RWPE2 (cell line): Measurements from ENCODE around the gene TMEM35B.

Experiments
- ATAC-seq: fragments of 200-7000 bp; cut with Tn5 transposase; 3 replicates; pipeline ENCODE4 v1.9.1; 2021; ENCODE audit warnings: low read depth
- DNase-seq: peaks from one replicate; pipeline ENCODE4 v3.0.0-alpha.2; 2020; ENCODE audit warnings: low spot score
- H3K27ac ChIP-seq: fragments of 450-650 bp; 2 replicates; pipeline ENCODE4 v1.5.1; 2017; ENCODE audit warnings: mild to moderate bottlenecking; ENCODE audit not compliant: poor library complexity, severe bottlenecking
- H3K27me3 ChIP-seq: fragments of 250-450 bp; sonication (Bioruptor Pico); 2 replicates; pipeline ENCODE4 v1.5.1; 2021; ENCODE audit warnings: mild to moderate bottlenecking, moderate library complexity; ENCODE audit not compliant: insufficient read depth, poor library complexity, severe bottlenecking
- H3K36me3 ChIP-seq: fragments of 250-450 bp; sonication (Bioruptor Pico); 2 replicates; pipeline ENCODE4 v1.5.1; 2020; ENCODE audit warnings: low read depth, mild to moderate bottlenecking, moderate library complexity
- H3K4me1 ChIP-seq: fragments of 250-450 bp; sonication (Bioruptor Pico); 2 replicates; pipeline ENCODE4 v1.5.1; 2021; ENCODE audit warnings: mild to moderate bottlenecking, moderate library complexity; ENCODE audit not compliant: insufficient read depth, poor library complexity, severe bottlenecking
- H3K4me3 ChIP-seq: fragments of 250-450 bp; sonication (Bioruptor Pico); 2 replicates; pipeline ENCODE4 v1.5.1; 2021; ENCODE audit warnings: mild to moderate bottlenecking, moderate library complexity; ENCODE audit not compliant: severe bottlenecking
- H3K9me3 ChIP-seq: fragments of 250-450 bp; sonication (Bioruptor Pico); 2 replicates; pipeline ENCODE4 v1.5.1; 2021; ENCODE audit warnings: mild to moderate bottlenecking, moderate library complexity; ENCODE audit not compliant: severe bottlenecking
- TF ChIP-seq, protein P1 (sequence below): fragments of 450-650 bp; IDR thresholded peaks from one replicate; pipeline ENCODE4 v1.5.1; 2017; ENCODE audit warnings: mild to moderate bottlenecking, moderate library complexity; ENCODE audit not compliant: poor library complexity, severe bottlenecking

The TMEM35B gene

GRCh38 chr1:34984435-34984792, 733 bp downstream of the TMEM35B start:
- ATAC-seq (peak; percentile 56), DNase-seq (no peak)
- TF ChIP-seq, protein P1, sequence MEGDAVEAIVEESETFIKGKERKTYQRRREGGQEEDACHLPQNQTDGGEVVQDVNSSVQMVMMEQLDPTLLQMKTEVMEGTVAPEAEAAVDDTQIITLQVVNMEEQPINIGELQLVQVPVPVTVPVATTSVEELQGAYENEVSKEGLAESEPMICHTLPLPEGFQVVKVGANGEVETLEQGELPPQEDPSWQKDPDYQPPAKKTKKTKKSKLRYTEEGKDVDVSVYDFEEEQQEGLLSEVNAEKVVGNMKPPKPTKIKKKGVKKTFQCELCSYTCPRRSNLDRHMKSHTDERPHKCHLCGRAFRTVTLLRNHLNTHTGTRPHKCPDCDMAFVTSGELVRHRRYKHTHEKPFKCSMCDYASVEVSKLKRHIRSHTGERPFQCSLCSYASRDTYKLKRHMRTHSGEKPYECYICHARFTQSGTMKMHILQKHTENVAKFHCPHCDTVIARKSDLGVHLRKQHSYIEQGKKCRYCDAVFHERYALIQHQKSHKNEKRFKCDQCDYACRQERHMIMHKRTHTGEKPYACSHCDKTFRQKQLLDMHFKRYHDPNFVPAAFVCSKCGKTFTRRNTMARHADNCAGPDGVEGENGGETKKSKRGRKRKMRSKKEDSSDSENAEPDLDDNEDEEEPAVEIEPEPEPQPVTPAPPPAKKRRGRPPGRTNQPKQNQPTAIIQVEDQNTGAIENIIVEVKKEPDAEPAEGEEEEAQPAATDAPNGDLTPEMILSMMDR = no peak
- Histone ChIP-seq H3K4me1 (peaks cover 13% of the 10 kb centered on the region), H3K27me3 (no peaks in the 10 kb centered on the region), H3K9me3 (no peaks in the 10 kb centered on the region), H3K4me3 (peak overlapping the region; percentile 51), H3K36me3 (peaks cover 25% of the 10 kb centered on the region), H3K27ac (peak overlapping the region; percentile 63)

- TF ChIP-seq, protein P1 = no peak
- Histone ChIP-seq H3K4me1 (peaks cover 13% of the 10 kb centered on the region), H3K36me3 (peaks cover 22% of the 10 kb centered on the region), H3K27me3 (no peaks in the 10 kb centered on the region), H3K4me3 (peak overlapping the region; percentile 51), H3K27ac (peak overlapping the region; percentile 63), H3K9me3 (no peaks in the 10 kb centered on the region)
- DNase-seq (no peak), ATAC-seq (peak; percentile 19; the same call in 2 of the 3 replicates)
These were observed 1.3 kb downstream of the TMEM35B start for GRCh38 chr1:34983700-34984355.

- Histone ChIP-seq H3K9me3 (no peaks in the 10 kb centered on the region), H3K4me1 (peaks cover 13% of the 10 kb centered on the region), H3K27me3 (no peaks in the 10 kb centered on the region), H3K27ac (no peak overlapping the region), H3K4me3 (no peak overlapping the region), H3K36me3 (peaks cover 14% of the 10 kb centered on the region)
- ATAC-seq = no peak
- TF ChIP-seq, protein P1 = no peak
- no peak for DNase-seq
These were observed 2.2 kb downstream of the TMEM35B start for GRCh38 chr1:34982820-34983376.

DNA sequence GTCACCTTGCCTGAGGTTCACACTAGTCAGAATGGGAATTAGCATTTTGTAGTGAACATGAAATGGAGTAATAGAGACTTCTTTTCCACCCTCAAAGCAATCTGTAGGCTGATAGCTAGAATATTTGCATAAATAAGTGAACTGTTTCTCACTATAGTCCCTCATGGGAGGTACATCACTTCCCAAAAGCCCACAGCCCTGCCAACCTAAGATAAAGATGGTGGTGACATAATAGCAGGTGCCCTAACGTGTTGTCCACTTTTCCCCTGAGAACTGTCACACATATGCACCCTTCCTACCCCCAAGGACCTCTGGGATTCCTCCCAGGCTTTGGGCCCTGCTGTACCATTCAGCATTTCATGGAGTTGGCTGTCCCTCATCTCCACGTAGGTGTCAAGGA, 4.4 kb downstream of the TMEM35B start:
- H3K4me3 ChIP-seq = no peak overlapping the region
- H3K9me3 ChIP-seq = no peaks in the 10 kb centered on the region
- H3K36me3 ChIP-seq = peaks cover 11% of the 10 kb centered on the region
- no peak for DNase-seq
- H3K4me1 ChIP-seq = peaks cover 10% of the 10 kb centered on the region
- TF ChIP-seq, protein P1 = no peak
- no peaks in the 10 kb centered on the region for H3K27me3 ChIP-seq
- no peak for ATAC-seq
- no peak overlapping the region for H3K27ac ChIP-seq

- H3K27me3 ChIP-seq = no peaks in the 10 kb centered on the region
- H3K4me1 ChIP-seq = peaks cover 3% of the 10 kb centered on the region
- no peak for ATAC-seq
- TF ChIP-seq, protein P1 = no peak
- no peak overlapping the region for H3K27ac ChIP-seq
- DNase-seq = no peak
- H3K36me3 ChIP-seq = peaks cover 11% of the 10 kb centered on the region
- H3K4me3 ChIP-seq = no peak overlapping the region
- H3K9me3 ChIP-seq = no peaks in the 10 kb centered on the region
These were observed 6.2 kb downstream of the TMEM35B start for GRCh38 chr1:34978921-34979320.
